HepG2 (cell line): ENCODE results near the gene ALB. TPM values are rescaled to one million over a fixed set of nuclear protein-coding genes. Genes with fewer than 3 reads are reported as not detected.

Experiments
- ELF4 ChIP-seq: sonication (generic); formaldehyde crosslinking; IDR thresholded peaks from 2 replicates; pipeline ENCODE4 v1.5.0; 2020; ENCODE audit warnings: missing genetic modification reagents, mild to moderate bottlenecking, moderate library complexity, borderline replicate concordance
- HMGXB4 ChIP-seq, 2 experiments: sonication (generic) in 1 of 2; formaldehyde crosslinking in 1 of 2; IDR thresholded peaks; 2 replicates each; pipeline versions ENCODE4 v1.4.0 to v1.6.1; 2018 to 2020; ENCODE audit warnings: missing genetic modification reagents in 2 of 2, borderline replicate concordance in 1 of 2, low read depth in 1 of 2, mild to moderate bottlenecking in 1 of 2, missing biosample characterization in 1 of 2
- PRDM4 ChIP-seq: sonication (generic); formaldehyde crosslinking; IDR thresholded peaks from 2 replicates; pipeline ENCODE4 v1.9.0; 2021; ENCODE audit warnings: missing genetic modification reagents, borderline replicate concordance
- ZBTB8A ChIP-seq: sonication (generic); formaldehyde crosslinking; IDR thresholded peaks from 2 replicates; pipeline ENCODE4 v1.4.0; 2020; ENCODE audit warnings: mild to moderate bottlenecking, low read depth, missing genetic modification reagents, borderline replicate concordance
- ZFP82 ChIP-seq: sonication (generic); formaldehyde crosslinking; IDR thresholded peaks from 2 replicates; pipeline ENCODE4 v1.5.1; 2020; ENCODE audit warnings: mild to moderate bottlenecking, missing genetic modification reagents, borderline replicate concordance
- ZNF318 ChIP-seq: sonication (generic); formaldehyde crosslinking; IDR thresholded peaks from 2 replicates; pipeline ENCODE4 v1.4.0; 2020; ENCODE audit warnings: mild to moderate bottlenecking, missing genetic modification reagents
- ZNF503 ChIP-seq: sonication (generic); formaldehyde crosslinking; IDR thresholded peaks from 2 replicates; pipeline ENCODE4 v1.4.0; 2020; ENCODE audit warnings: missing genetic modification reagents
- ZNF670 ChIP-seq: sonication (generic); formaldehyde crosslinking; IDR thresholded peaks from 2 replicates; pipeline ENCODE4 v1.8.0; 2022; ENCODE audit warnings: mild to moderate bottlenecking, missing genetic modification reagents, borderline replicate concordance
- ZNF781 ChIP-seq: sonication (generic); formaldehyde crosslinking; IDR thresholded peaks from 2 replicates; pipeline ENCODE4 v1.5.1; 2020; ENCODE audit warnings: borderline replicate concordance, mild to moderate bottlenecking, missing genetic modification reagents; ENCODE audit errors: not compliant biosample characterization
- polyA plus RNA-seq, 8 experiments: library from polyadenylated mRNA; depleted of rRNA in 3 of 8; stranded (reverse) in 7 of 8; unstranded in 1 of 8; fragments of >200 nt; fragmentation: Illumina TruSeq in 4 of 8; extraction: Trizol in 4 of 8; gene quantifications; 2 replicates each; pipeline versions ENCODE4 v1.2.1 to v1.2.3, GENCODE V29; 2011 to 2016; ENCODE audit warnings: low read depth in 4 of 8, missing spikeins in 1 of 8, mixed read lengths in 1 of 8; ENCODE audit not compliant: insufficient read depth in 1 of 8
- total RNA-seq, 5 experiments: library from RNA; depleted of rRNA; stranded (reverse); fragments of >200 nt; fragmentation: Illumina TruSeq; extraction: Trizol; gene quantifications; 2 replicates each; pipeline ENCODE4 v1.2.3, GENCODE V29; 2016; ENCODE audit warnings: low read depth in 1 of 5
- TF ChIP-seq, protein P1 (sequence below): sonication (generic); formaldehyde crosslinking; IDR thresholded peaks from 2 replicates; pipeline ENCODE4 v1.5.0; 2020; ENCODE audit warnings: missing genetic modification reagents, mild to moderate bottlenecking, borderline replicate concordance
- TF ChIP-seq, protein P2 (sequence below): sonication (generic); formaldehyde crosslinking; conservative IDR thresholded peaks from 2 replicates; pipeline ENCODE4 v1.4.0; 2020; ENCODE audit warnings: missing genetic modification reagents

Gene ALB
- total and polyA plus RNA-seq, 2 of the 13 experiments (the other 11 are each of a cell fraction or from before 2014, with no cell fraction given): 22,259 to 22,625 TPM

GRCh38 chr4:73434311-73434710 lies 30.2 kb downstream of the ALB start (continued):
- TF ChIP-seq, protein P1, sequence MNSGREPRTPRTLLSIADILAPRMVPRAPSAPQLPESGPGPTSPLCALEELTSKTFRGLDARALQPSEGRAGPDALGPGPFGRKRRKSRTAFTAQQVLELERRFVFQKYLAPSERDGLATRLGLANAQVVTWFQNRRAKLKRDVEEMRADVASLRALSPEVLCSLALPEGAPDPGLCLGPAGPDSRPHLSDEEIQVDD: no peak
- TF ChIP-seq ZNF781 (CRISPR knock-in tag): no peak
- TF ChIP-seq, protein P2, sequence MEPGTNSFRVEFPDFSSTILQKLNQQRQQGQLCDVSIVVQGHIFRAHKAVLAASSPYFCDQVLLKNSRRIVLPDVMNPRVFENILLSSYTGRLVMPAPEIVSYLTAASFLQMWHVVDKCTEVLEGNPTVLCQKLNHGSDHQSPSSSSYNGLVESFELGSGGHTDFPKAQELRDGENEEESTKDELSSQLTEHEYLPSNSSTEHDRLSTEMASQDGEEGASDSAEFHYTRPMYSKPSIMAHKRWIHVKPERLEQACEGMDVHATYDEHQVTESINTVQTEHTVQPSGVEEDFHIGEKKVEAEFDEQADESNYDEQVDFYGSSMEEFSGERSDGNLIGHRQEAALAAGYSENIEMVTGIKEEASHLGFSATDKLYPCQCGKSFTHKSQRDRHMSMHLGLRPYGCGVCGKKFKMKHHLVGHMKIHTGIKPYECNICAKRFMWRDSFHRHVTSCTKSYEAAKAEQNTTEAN (CRISPR knock-in tag): no peak
- no peak for TF ChIP-seq PRDM4 (CRISPR knock-in tag)
- TF ChIP-seq ZFP82: no peak
- TF ChIP-seq ZNF318 (CRISPR knock-in tag): no peak
- peak in 1 of 2 experiments; percentile 52; a peak in 1 of 4 replicates for TF ChIP-seq HMGXB4 (CRISPR knock-in tag; IDR thresholded peaks at IDR 0.05; ENCODE audit: borderline replicate concordance in 1 of 2, low read depth in 1 of 2)
- TF ChIP-seq ZNF503 (CRISPR knock-in tag): 0 out of 2 replicates have a peak, but pooled peaks have one; percentile 18
- no peak for TF ChIP-seq ELF4 (CRISPR knock-in tag)
- TF ChIP-seq ZBTB8A: no peak
- no peak for TF ChIP-seq ZNF670
